Ureter (tissue), 1 donor: ENCODE measurements around the gene RRP36. TPM values are rescaled to one million over a fixed set of nuclear protein-coding genes. Genes with fewer than 3 reads are reported as not detected.
"Not testable (repeated sequence)": the region's sequence is repeated elsewhere in the genome, so short reads cannot be mapped to it uniquely, and the experiment has no call there.

Experiments used
- DNase-seq: peaks from one replicate; pipeline ENCODE4 v3.0.0-alpha.2; 2020; ENCODE audit warnings: low spot score
- total RNA-seq: library from RNA; stranded (reverse); gene quantifications from one replicate; pipeline ENCODE4 v1.2.4, GENCODE V29; 2023
- donor health status: DM: yes; HTN: yes; CAD: no.

The RRP36 gene
- total RNA-seq, 1 donor from 2014 or later, result 58.9 TPM

GRCh38 chr6:43037706-43038105, 16.3 kb downstream of the RRP36 start:
- no peak for DNase-seq

GRCh38 chr6:43038727-43039126, 17.3 kb downstream of the RRP36 start:
- no peak for DNase-seq

DNA sequence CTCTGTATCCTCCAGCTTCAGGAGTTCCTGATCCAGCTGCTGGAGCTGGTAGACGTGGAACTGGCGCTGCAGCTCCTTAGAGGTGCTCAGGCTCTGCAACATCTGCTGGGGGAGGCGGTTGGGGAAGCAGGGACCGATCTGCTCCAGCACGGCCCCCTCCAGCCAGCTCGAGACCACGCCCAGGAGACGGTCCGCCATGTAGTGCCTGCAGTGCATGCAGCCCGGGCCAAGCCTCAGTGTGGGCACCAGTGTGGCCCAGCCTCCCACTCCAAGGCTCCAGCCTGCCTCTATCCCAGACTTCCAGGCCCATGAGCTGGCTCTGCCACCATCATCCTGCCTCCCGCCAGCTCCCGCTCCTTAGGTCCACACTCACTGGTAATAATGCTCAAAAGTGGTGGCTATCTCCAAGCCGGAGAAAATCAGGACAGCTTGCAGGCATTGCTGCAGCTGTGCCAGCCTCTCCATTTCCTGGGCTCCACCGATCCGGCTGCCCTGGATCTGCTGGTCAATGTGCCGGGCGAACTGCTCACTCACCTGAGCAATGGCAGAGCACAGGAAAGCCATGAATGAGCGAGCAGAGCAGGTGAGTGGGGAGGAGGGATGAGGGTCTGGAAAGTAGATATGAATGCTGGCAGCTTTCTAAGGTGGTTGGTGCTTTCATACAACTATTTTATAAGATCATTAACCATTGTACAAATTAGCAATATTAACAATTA, 19.3 kb downstream of the RRP36 start:
- DNase-seq, result no peak

GRCh38 chr6:43041475-43041874, 20.1 kb downstream of the RRP36 start:
- DNase-seq, result not testable (repeated sequence)

DNA sequence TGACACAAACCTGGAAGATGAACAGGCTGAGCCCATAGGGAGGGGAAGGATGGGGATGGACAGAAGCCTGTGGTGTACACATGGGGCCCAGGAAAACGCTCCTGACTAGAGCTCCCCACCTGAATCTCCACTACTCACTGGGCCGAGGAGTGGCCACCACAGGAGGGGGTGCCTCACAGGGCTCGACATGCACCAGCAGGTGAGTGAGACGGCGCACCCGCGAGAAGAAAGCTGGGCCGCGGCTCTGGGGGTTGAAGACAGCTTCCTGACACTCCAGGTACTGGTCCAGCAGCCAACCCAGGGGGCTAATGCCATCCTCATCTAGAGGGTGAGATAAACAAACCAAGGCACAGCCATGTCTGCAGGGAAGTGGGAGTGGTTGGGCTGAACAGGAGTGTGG, 21.9 kb downstream of the RRP36 start:
- DNase-seq, result no peak

- no peak for DNase-seq
These were observed 24.0 kb downstream of the RRP36 start for GRCh38 chr6:43045371-43045930.

DNA sequence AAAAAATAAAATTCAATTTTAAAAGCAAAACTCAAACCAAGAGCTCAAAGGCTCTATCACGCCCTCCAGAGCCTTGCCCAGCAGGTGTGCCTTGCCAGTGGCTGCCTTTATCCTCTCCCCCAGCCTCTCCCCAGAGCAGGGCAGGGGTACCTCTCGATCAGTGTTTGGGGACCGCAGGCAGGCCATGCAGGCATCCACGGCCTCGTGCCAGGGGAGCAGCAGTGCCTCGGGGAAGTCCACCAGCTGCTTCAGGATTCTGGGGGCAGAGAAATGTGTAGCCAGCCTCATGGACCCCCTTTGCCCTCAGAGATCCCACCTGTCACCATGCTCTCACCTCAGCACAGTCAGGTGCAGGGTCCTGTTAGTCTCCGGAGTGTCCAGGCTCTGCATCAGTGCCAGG, 26.6 kb downstream of the RRP36 start:
- DNase-seq, result no peak

DNA sequence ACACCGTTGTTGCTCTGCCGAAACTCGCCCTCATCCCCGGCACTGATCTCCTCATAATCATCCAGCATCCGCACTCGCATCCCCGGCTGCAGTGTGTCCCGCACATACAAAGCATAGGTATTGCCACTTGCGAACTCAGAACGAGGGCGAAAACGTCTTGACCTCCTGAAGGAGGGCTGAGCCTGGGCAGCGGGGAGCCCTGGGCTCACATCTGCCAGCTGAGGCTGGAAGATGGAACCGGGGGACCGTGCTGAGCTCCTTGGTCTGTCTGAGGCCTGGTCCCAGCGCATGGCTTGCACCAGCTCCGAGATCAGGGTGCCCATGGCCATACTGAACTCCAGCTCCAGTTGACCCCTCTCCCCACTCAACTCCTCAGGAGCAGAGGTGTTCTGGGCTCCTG, 29.6 kb downstream of the RRP36 start:
- no peak for DNase-seq

- no peak for DNase-seq
These were observed 30.9 kb downstream of the RRP36 start for GRCh38 chr6:43052225-43052841.

DNA sequence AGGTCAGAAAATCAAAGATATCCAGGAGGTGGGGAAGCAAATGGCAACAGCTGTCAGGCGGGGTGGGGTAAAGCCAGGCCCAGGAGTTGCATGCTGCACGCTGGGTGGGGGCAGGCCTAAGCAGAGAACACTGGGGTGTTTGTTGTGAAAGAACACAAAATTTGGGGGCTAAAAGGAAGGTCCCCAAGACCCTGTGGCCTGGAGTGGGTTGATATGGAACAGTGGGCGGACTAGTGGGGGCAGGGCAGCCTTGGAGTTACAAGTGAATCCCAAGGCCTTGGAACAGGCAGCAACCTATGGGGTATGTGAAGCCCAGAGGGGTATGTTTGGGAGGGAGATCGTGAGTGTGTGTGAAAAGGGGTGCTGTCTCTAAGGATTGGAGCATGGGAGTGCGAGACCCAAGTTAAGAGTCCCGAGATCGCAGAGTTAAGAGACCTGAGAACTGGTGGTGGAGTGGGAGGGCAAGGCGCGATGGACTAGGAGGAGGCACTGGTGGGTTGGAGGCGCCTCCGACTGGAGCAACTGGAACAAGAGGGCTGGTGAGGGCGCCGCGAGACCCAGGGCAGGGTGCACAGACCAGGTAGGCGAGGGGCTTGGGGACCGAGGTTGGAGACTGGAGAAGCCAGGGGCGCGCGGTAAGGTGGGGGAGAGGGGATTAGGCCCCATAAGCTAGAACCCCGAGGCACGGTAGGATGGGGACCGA, 31.6 kb downstream of the RRP36 start:
- DNase-seq, result peak; percentile 55

DNA sequence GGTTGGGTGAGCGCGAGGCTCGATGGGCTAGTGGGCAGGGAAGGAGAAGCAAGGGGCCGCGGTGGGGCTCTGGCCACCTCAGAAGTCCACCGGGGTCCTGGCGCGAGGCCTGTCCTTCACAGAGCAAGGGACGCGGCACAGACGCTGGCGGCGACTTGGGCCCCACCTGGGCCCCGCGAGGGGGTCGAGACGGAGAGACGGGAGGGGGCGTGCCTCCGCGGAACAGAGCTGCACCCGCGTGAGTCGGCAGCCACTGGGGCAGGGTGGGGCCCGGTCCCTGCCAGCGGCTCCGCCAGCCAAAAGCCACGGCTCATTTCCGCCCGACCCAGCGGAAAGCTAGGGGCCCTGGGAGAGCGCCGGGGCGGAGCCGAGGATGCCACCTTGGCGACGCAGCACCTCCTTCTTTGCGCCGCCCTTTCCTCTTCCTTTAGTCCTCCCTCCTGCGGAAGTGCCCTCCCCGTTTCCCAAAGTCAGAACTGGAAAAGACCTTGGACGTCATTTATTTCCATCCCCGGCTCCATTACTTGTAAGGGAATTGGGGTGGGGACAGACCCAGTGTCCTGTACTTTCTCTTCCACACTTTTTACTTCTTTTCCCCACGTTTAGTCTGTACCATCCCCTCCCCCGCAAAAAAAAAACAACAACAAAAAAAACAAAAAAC, 32.3 kb downstream of the RRP36 start, which contains the start of gene CUL7:
Gene CUL7 (minus strand): TSS at position 307 of the 661 bp plus-strand sequence. CDS start 1,063 bp downstream, outside the sequence.
- DNase-seq, result peak; percentile 94

GRCh38 chr6:43054206-43054943, 33.0 kb downstream of the RRP36 start:
- no peak for DNase-seq

DNA sequence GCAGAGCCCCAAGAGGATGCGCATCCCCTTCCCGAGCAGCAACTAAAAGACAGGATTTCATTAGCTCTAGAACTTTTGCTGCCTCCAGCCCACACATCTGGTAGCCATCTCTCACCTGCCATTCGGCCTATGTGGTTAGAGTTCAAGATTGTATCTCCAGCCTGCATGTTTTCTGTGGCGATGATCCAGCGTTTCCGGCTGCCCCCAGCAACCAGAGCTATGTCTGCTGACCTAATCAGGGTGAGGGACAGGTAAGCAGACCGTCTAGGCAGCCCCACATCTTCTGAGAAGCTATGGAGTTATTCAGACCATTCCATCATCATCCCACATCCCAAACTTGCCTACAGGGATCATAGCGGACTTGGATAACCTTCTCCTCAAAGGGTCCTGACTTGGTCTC, 34.5 kb downstream of the RRP36 start:
- no peak for DNase-seq

DNA sequence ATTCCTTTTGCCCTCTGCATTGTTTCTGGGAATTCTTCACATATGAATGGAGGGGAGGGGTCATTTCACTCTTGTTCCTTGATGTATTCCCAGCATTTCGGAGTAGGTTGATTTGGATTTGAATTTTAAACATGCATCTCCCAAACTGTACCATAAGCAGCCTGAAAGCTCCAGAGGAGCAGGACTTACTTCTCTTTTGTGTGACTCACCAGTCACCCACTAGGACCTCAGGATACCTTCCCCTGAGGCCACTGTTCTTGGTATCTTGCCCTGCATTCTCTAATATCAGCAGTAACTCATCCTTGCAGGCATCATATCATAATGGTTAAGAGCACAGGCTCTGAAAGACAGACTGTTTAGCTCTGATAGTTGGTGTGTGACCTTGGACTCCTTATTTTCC, 37.1 kb downstream of the RRP36 start:
- DNase-seq, result no peak

- peak; percentile 98 for DNase-seq
These were observed 38.0 kb downstream of the RRP36 start, which contains the start of the genes KLC4 and MRPL2 for GRCh38 chr6:43059168-43060033. Gene KLC4 (plus strand): TSS chr6:43059631. CDS start chr6:43061336, 1,705 bp downstream. Gene MRPL2 (minus strand): TSS chr6:43059434. CDS start chr6:43059381, 53 bp downstream.

DNA sequence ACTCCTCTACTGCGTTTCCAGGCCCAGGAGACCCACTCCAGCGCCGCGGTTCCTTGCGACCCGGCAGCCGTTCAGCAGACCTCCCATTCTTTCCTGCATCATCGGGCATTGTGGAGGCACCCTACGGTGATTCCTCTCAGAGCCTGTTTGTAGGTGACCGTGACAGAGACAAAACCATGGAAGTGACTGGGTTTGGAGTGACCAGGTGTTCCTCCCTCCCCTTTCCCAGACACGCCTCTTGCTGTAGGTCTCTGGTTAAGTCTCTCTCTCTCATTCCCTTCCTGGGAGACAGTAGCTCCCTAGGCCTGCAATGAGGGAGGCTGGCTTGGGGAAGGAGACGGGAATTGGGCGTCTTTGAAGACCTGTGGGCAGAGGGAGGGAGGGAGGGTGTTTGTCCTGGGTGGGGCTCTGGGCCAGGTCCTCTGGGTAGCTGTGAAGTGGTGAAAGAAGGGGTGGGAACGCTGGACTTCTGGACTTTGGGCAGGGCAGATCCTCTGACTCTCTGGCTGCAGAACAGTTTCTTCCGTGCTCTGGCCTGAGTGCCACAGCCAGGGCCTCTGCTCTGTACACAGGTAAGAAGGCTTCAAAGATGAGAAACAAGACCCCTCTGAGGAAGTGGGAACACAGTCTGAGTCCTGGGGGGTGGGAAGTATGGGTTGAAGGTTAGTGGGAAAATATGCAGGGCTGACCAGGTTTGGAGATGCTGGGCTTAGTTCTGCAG, 38.8 kb downstream of the RRP36 start:
- no peak for DNase-seq

GRCh38 chr6:43060755-43061633, 39.6 kb downstream of the RRP36 start:
- DNase-seq, result no peak

DNA sequence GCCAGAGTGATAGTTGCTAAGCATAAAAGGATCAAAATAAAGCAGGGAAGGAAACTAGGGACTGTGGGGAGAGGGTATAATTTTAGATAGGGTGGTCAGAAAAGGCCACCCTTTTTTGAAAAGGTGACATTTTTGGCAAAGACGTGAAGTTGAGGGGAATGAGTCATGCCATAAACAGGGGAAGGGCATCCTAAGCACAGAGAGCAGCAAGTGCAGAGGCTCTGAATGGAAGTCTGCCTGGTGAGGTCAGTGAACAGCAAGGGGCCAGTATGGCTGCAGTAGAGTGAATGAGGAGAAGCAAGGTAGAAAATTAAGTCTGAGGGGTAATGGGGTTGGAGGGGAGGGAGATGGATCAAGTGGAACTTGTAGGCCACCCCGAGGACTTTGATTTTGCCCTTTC, 40.4 kb downstream of the RRP36 start:
- DNase-seq, result no peak
